ENCODE results near the gene UBXN2A. TPM values are rescaled to one million over a fixed set of nuclear protein-coding genes. Genes with fewer than 3 reads are reported as not detected.
A peak's percentile ranks its signal among the peaks of the same experiment; 100 is the strongest.

UBXN2A gene
- total and polyA plus RNA-seq, 2 of the 8 experiments (the other 6 are each of a cell fraction or from before 2014, with no cell fraction given): 3.6 to 20.4 TPM

GRCh38 chr2:24049485-24050021, 109.3 kb downstream of the UBXN2A start, which contains the start of gene FKBP1B (continued):
- TF ChIP-seq CTCF (IDR thresholded peaks at IDR 0.05; ENCODE audit: control extremely low read depth in 1 of 3, insufficient read depth in 1 of 3, low read depth in 1 of 3, low read length in 3 of 3): no peak
- TF ChIP-seq PHF8 (conservative IDR thresholded peaks at IDR 0.05; ENCODE audit: low read depth, low read length): peak; percentile 79
- TF ChIP-seq TAF7 (optimal IDR thresholded peaks at IDR 0.05; ENCODE audit: borderline replicate concordance, low read depth, low read length): peak; percentile 77
- peak; percentile 54; the same call in 1 of the 2 replicates for TF ChIP-seq POLR2AphosphoS5 (IDR thresholded peaks at IDR 0.05; ENCODE audit: low read depth, low read length)
- TF ChIP-seq SP1 (IDR thresholded peaks at IDR 0.05; ENCODE audit: low read depth, low read length): no peak
- no peak for TF ChIP-seq GABPA (IDR thresholded peaks at IDR 0.05; ENCODE audit: borderline replicate concordance, insufficient read depth, low read length)
- peak; percentile 55; the same call in 1 of the 2 replicates for TF ChIP-seq RBBP5 (IDR thresholded peaks at IDR 0.05; ENCODE audit: borderline replicate concordance, low read depth, low read length)
- no peak for TF ChIP-seq GTF2F1 (IDR thresholded peaks at IDR 0.05; ENCODE audit: borderline replicate concordance, low read depth, low read length)
- TF ChIP-seq SIN3A (conservative IDR thresholded peaks at IDR 0.05 in 1 of 2, IDR thresholded peaks at IDR 0.05 in 1 of 2; ENCODE audit: low read depth in 1 of 2, low read length in 2 of 2): no peak
- TF ChIP-seq ASH2L (IDR thresholded peaks at IDR 0.05; ENCODE audit: low read length): peak; percentile 90
- TF ChIP-seq KDM1A (IDR thresholded peaks at IDR 0.05; ENCODE audit: borderline replicate concordance, low read length): no peak
- TF ChIP-seq CHD2 (IDR thresholded peaks at IDR 0.05; ENCODE audit: low read length): no peak

Measured in H1 (cell line).